HUES6 (cell line): ENCODE data around the gene ABI1.

Experiments used
- H3K27ac ChIP-seq: 2 replicates; pipeline ENCODE4 v1.7.0; 2013; ENCODE audit warnings: low read depth, mild to moderate bottlenecking, low read length, inconsistent platforms
- H3K27me3 ChIP-seq: 2 replicates; pipeline ENCODE4 v1.6.1; 2013; ENCODE audit warnings: low read length; ENCODE audit not compliant: control insufficient read depth, insufficient read depth
- H3K36me3 ChIP-seq: 2 replicates; pipeline ENCODE4 v1.6.1; 2013; ENCODE audit warnings: low read length; ENCODE audit not compliant: control insufficient read depth, insufficient read depth
- H3K4me1 ChIP-seq: 2 replicates; pipeline ENCODE4 v1.6.1; 2013; ENCODE audit warnings: low read length; ENCODE audit not compliant: control insufficient read depth, insufficient read depth
- H3K4me3 ChIP-seq: 2 replicates; pipeline ENCODE4 v1.5.1; 2013; ENCODE audit warnings: low read depth, low read length
- H3K9ac ChIP-seq: one replicate; pipeline ENCODE4 v1.6.1; 2013; ENCODE audit warnings: mild to moderate bottlenecking, low read length
- H3K9me3 ChIP-seq: 2 replicates; pipeline ENCODE4 v1.6.1; 2013; ENCODE audit warnings: low read depth, low read length; ENCODE audit not compliant: control insufficient read depth, insufficient read depth

The ABI1 gene

GRCh38 chr10:26824015-26824690 lies 36.6 kb downstream of the ABI1 start:
- Histone ChIP-seq H3K27ac (no peak overlapping the region), H3K4me3 (no peak overlapping the region), H3K36me3 (peaks cover 9% of the 10 kb centered on the region; the same call in 1 of the 2 replicates), H3K9me3 (no peaks in the 10 kb centered on the region), H3K9ac (no peak overlapping the region), H3K4me1 (no peaks in the 10 kb centered on the region), H3K27me3 (no peaks in the 10 kb centered on the region)

GRCh38 chr10:26821699-26822570 lies 38.8 kb downstream of the ABI1 start:
- no peak overlapping the region for H3K27ac ChIP-seq
- H3K9me3 ChIP-seq, result no peaks in the 10 kb centered on the region
- no peaks in the 10 kb centered on the region for H3K27me3 ChIP-seq
- H3K9ac ChIP-seq, result no peak overlapping the region
- peaks cover 9% of the 10 kb centered on the region; the same call in 1 of the 2 replicates for H3K36me3 ChIP-seq
- H3K4me3 ChIP-seq, result no peak overlapping the region
- H3K4me1 ChIP-seq, result no peaks in the 10 kb centered on the region

DNA sequence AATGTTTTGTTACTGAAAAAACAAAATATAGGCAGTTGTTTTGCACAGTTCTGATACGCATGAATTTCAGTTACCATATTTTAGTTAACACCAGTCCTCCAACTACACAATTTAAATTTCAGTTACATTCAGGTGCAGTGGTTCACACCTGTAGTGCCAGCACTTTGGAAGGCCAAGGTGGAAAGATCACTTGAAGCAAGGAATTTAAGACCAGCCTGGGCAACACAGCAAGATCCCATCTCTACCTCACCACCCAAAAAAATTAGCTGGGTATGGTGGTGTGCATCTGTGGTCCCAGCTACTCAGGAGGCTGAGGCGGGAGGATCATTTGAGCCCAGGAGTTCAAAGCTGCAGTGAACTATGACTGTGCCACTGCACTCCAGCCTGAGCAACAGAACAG lies 45.3 kb downstream of the ABI1 start:
- Histone ChIP-seq H3K4me1 (no peaks in the 10 kb centered on the region), H3K27ac (no peak overlapping the region), H3K9ac (no peak overlapping the region), H3K9me3 (no peaks in the 10 kb centered on the region), H3K4me3 (no peak overlapping the region), H3K36me3 (no peaks in the 10 kb centered on the region), H3K27me3 (no peaks in the 10 kb centered on the region)

- no peaks in the 10 kb centered on the region for H3K9me3 ChIP-seq
- H3K9ac ChIP-seq, result no peak overlapping the region
- no peak overlapping the region for H3K4me3 ChIP-seq
- peaks cover 9% of the 10 kb centered on the region for H3K4me1 ChIP-seq
- H3K27ac ChIP-seq, result no peak overlapping the region
- H3K27me3 ChIP-seq, result no peaks in the 10 kb centered on the region
- no peaks in the 10 kb centered on the region for H3K36me3 ChIP-seq
Observed at GRCh38 chr10:26810435-26811026, 50.2 kb downstream of the ABI1 start.

- H3K4me3 ChIP-seq, result no peak overlapping the region
- H3K9ac ChIP-seq, result no peak overlapping the region
- H3K27ac ChIP-seq, result no peak overlapping the region
- peaks cover 12% of the 10 kb centered on the region for H3K4me1 ChIP-seq
- H3K9me3 ChIP-seq, result no peaks in the 10 kb centered on the region
- no peaks in the 10 kb centered on the region for H3K36me3 ChIP-seq
- no peaks in the 10 kb centered on the region for H3K27me3 ChIP-seq
Observed at GRCh38 chr10:26809973-26810372, 50.8 kb downstream of the ABI1 start.

- Histone ChIP-seq H3K9me3 (no peaks in the 10 kb centered on the region), H3K9ac (no peak overlapping the region), H3K36me3 (no peaks in the 10 kb centered on the region), H3K27ac (no peak overlapping the region), H3K4me3 (no peak overlapping the region), H3K27me3 (no peaks in the 10 kb centered on the region), H3K4me1 (peaks cover 29% of the 10 kb centered on the region)
Observed at GRCh38 chr10:26807532-26807931, 53.2 kb downstream of the ABI1 start.

GRCh38 chr10:26806557-26806956 lies 54.2 kb downstream of the ABI1 start:
- no peak overlapping the region for H3K4me3 ChIP-seq

DNA sequence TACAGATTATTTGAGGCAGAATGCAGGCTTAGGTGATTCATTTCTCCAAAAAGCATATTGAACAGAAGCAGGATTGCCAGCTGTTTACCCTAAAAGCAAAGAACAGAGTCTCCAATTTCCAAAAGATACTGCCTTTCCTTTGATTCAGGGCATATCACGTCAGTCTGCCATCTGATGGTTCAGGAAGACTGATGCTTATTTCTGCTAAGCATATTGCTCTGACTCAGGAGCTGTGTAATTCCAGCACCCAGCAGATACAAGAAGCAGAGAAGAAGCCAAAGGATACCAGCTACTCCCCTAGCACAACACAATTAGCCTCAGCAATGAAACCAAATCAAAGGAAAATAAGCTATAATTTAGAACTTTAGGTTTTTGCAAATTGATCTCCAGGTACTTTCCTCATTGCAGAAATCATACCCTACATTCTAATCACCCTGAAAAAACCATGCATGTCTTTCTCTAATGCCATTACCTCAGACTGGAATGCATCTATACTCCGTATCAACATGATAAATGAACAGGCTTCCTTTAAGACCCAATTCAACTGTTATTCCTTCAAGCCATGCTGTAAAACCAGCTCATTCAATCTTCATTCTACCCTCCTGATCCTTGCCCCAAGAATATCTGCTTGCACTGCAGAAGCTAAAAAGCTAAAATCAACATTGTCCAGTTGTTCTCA lies 55.1 kb downstream of the ABI1 start:
- Histone ChIP-seq H3K36me3 (no peaks in the 10 kb centered on the region), H3K9me3 (no peaks in the 10 kb centered on the region), H3K27ac (no peak overlapping the region), H3K4me1 (peaks cover 32% of the 10 kb centered on the region), H3K27me3 (no peaks in the 10 kb centered on the region), H3K9ac (no peak overlapping the region), H3K4me3 (no peak overlapping the region)

More at GRCh38 chr10:26806557-26806956, 54.2 kb downstream of the ABI1 start:
- Histone ChIP-seq H3K9me3 (no peaks in the 10 kb centered on the region), H3K27me3 (no peaks in the 10 kb centered on the region), H3K36me3 (no peaks in the 10 kb centered on the region), H3K4me1 (peaks cover 32% of the 10 kb centered on the region), H3K27ac (no peak overlapping the region), H3K9ac (no peak overlapping the region)

DNA sequence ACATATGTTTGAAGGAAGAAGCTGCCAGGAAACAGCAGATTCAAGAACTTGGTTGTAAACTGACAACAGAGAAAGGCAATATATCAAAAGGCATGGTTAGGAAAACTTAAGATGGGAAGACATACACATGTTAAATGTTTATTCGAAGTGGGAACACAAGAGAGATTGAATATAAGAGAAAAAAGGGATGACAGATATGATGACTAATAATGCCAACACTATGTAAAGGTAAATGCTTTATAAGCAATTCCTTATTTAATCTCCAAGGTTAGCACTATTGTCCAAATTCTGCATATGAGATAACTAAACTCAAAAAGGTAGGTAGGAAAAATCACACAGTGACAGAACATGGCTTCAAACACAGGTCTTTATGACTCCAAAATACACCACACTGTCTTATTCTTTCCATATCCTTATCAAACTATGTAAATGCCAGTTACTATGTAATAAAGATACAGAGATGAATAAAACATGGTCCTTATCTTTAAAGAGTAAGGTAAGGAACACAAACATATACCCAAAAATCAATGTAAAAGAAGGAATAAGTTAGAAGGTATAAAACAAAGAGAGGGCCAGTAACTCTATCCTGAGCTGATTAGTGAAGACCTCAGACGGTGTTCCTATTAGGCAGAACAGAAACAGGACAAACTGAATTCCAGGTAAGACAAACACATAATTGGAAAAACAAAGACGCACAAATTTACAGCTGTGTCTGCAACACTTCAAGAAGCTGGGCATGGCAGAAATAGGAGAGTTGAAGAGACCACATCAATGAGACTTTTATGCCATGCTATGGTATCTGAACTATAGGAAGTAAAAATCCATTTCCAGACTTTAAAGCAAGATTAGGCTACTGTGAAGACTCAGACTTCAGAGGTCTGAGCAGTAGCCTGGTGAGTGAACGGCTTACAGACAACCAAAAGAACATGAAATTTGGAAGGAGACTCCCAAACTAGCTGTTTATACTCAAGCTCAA lies 56.1 kb downstream of the ABI1 start:
- Histone ChIP-seq H3K9me3 (no peaks in the 10 kb centered on the region), H3K27ac (no peak overlapping the region), H3K27me3 (no peaks in the 10 kb centered on the region), H3K36me3 (no peaks in the 10 kb centered on the region), H3K4me3 (no peak overlapping the region), H3K4me1 (peaks cover 32% of the 10 kb centered on the region), H3K9ac (no peak overlapping the region)

- H3K27ac ChIP-seq, result no peak overlapping the region
- H3K4me1 ChIP-seq, result peaks cover 32% of the 10 kb centered on the region
- no peaks in the 10 kb centered on the region for H3K27me3 ChIP-seq
- no peaks in the 10 kb centered on the region for H3K9me3 ChIP-seq
- H3K9ac ChIP-seq, result no peak overlapping the region
- H3K4me3 ChIP-seq, result no peak overlapping the region
- H3K36me3 ChIP-seq, result no peaks in the 10 kb centered on the region
Observed at GRCh38 chr10:26803849-26804248, 56.9 kb downstream of the ABI1 start.
